Measurements from ENCODE around the gene ST3GAL4. TPM values are rescaled to one million over a fixed set of nuclear protein-coding genes. Genes with fewer than 3 reads are reported as not detected.

The ST3GAL4 gene
- total RNA-seq, 1 donor from 2014 or later = 14.1 TPM

DNA sequence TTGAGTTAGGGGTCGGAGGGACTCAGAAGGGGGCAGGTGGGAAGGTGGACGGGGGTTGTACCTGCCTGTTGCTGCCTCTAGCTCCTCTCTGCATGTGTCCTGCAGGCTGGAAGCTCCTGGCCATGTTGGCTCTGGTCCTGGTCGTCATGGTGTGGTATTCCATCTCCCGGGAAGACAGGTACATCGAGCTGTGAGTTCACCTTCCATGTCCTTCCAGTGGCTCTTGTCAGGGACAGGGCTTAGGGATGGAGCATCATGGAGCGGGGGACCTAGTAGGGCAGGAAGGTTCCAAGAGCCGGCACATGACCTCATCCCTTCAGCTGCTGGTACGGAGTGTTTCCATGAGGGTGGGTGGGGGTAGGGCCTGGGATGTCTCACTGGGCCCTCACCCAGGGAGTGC lies 50.9 kb downstream of the ST3GAL4 start:
- no peaks in the 10 kb centered on the region for H3K9me3 Mint-ChIP-seq
- intact Hi-C loops (cut with micrococcal nuclease) = no loop called here
- no peak overlapping the region for H3K27ac Mint-ChIP-seq

DNA sequence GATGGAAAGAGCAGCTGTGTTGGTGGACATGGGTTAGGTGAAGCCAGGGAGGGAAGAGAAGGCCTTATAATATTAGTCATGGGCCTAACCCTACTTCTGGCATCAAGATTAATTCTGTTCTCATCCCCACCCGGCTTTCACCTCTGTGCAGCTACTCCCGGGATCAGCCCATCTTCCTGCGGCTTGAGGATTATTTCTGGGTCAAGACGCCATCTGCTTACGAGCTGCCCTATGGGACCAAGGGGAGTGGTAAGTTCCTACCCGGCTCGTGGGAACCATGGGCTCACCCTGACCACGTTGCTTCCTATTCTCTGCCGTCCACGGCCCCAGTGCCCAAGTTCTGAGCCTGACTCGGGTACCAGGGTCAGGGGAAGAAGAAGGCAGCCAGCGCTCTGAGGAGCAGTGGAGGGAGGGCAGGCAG lies 51.6 kb downstream of the ST3GAL4 start:
- intact Hi-C loops (cut with micrococcal nuclease) = no loop called here
- Mint-ChIP-seq H3K27me3 (ENCODE audit: insufficient read depth) (no peaks in the 10 kb centered on the region), H3K27ac (no peak overlapping the region), H3K4me1 (ENCODE audit: low read depth) (no peaks in the 10 kb centered on the region), H3K9me3 (no peaks in the 10 kb centered on the region), H3K36me3 (ENCODE audit: low read depth) (peaks cover 2% of the 10 kb centered on the region), H3K4me3 (no peak overlapping the region)
- no peak for DNase-seq (ENCODE audit: low spot score)

More for the DNA sequence above, 50.9 kb downstream of the ST3GAL4 start:
- no peaks in the 10 kb centered on the region for H3K27me3 Mint-ChIP-seq (ENCODE audit: insufficient read depth)
- H3K4me1 Mint-ChIP-seq (ENCODE audit: low read depth) = no peaks in the 10 kb centered on the region
- no peak overlapping the region for H3K4me3 Mint-ChIP-seq
- no peak for DNase-seq (ENCODE audit: low spot score)
- H3K36me3 Mint-ChIP-seq (ENCODE audit: low read depth) = peaks cover 2% of the 10 kb centered on the region

DNA sequence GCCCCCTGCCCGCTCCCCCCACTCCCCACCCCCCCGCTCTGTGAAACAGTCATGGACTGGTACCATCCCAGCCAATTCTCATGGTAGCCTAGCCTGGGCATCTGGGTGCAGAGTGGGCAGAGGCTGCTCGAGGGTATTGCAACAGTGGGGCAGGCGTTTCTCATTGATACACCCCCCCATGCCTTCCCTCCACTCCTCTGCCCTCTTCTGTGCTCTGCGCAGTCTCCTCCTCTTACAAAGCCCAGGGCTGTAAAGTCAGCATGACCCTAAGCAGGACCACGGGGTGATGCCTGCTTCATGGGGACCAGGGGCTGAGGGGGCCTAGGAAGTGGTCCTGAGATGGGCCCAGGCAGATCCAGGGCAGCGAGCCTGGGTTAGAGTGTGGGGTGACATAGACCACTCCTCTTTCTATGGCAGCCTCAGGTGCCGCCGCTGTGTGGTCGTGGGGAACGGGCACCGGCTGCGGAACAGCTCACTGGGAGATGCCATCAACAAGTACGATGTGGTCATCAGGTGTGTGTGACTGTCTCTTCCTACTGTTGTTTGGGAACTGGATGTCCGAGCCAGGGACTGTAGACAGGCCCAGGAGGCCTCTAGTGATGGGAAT lies 52.3 kb downstream of the ST3GAL4 start:
- intact Hi-C loops (cut with micrococcal nuclease) = no loop called here
- Mint-ChIP-seq H3K4me1 (ENCODE audit: low read depth) (no peaks in the 10 kb centered on the region), H3K36me3 (ENCODE audit: low read depth) (peaks cover 2% of the 10 kb centered on the region), H3K4me3 (no peak overlapping the region), H3K27ac (no peak overlapping the region), H3K9me3 (no peaks in the 10 kb centered on the region), H3K27me3 (ENCODE audit: insufficient read depth) (no peaks in the 10 kb centered on the region)
- no peak for DNase-seq (ENCODE audit: low spot score)

DNA sequence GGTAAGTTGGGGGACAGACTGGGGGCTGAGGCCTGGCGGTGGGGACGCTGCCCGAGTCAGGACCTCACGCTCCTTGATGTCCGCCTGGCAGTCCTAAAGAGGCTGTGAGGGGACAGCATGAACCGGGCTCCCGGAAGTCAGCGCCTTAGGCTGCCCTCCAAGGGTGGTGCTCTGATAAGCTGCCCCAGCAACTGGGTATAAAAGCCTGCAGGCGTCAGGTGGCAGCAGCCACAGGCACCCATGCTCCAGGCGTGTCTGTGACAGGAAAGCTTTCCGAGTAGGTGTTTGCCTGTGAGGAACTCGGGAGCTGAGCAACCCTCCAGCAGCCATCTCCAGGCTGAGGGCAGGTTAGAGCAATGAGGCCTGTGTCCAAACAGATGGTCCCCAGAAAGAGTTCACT lies 53.0 kb downstream of the ST3GAL4 start:
- H3K27me3 Mint-ChIP-seq (ENCODE audit: insufficient read depth) = no peaks in the 10 kb centered on the region
- no peaks in the 10 kb centered on the region for H3K4me1 Mint-ChIP-seq (ENCODE audit: low read depth)
- no peaks in the 10 kb centered on the region for H3K9me3 Mint-ChIP-seq
- intact Hi-C loops (cut with micrococcal nuclease) = no loop called here
- H3K4me3 Mint-ChIP-seq = no peak overlapping the region
- H3K36me3 Mint-ChIP-seq (ENCODE audit: low read depth) = peaks cover 2% of the 10 kb centered on the region
- no peak overlapping the region for H3K27ac Mint-ChIP-seq
- DNase-seq (ENCODE audit: low spot score) = no peak

DNA sequence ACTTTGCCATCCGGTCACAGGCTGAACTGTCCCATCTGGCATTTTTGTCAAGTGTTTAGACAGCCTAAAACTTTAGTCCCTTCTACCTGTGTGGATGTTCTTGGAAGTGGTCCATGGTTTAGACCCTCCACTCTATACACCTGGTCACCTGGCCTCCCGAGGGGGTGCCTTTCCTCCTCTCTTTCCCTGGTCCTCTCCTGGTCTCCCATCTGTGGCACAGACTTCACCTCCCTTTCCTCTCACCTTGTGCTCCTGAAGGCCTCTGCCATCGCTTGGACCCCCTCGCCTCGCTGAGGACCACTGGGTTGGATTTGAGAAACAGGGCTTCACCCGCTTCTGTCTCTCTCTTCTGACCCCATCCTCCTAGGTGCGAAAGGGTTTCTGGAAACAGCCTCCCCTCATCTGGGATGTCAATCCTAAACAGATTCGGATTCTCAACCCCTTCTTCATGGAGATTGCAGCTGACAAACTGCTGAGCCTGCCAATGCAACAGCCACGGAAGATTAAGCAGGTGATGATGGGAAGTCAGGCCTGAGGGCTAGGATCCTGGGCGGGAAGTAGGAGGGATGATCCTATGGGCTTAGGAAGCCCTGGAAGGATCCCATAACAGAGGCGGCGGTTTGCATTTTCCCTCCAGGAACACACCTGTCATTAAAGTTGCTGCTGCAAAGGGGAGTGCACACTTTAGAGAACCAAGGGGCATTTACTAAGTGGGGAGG lies 53.6 kb downstream of the ST3GAL4 start:
- Mint-ChIP-seq H3K27ac (no peak overlapping the region), H3K4me3 (no peak overlapping the region), H3K4me1 (ENCODE audit: low read depth) (no peaks in the 10 kb centered on the region), H3K27me3 (ENCODE audit: insufficient read depth) (no peaks in the 10 kb centered on the region), H3K36me3 (ENCODE audit: low read depth) (peaks cover 2% of the 10 kb centered on the region), H3K9me3 (no peaks in the 10 kb centered on the region)
- DNase-seq (ENCODE audit: low spot score) = no peak
- intact Hi-C loops (cut with micrococcal nuclease) = no loop called here

DNA sequence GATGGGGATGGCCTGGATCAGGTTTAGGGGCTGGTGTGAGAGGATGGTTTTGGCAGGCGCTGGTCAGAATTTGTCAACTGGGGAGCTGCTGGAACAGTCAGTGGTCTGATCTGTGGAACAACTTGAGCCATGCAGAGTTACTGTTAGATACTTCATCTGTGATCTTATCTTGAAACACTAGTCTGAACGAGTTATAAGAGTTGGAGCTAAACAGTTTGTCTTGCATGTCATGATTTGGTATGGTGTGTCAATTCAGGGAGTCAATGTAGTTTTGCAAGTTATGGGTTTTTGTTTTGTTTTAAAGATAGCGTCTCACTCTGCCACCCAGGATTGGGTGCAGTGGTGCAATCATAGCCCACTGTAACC lies 54.1 kb downstream of the ST3GAL4 start:
- Mint-ChIP-seq H3K4me1 (ENCODE audit: low read depth) (no peaks in the 10 kb centered on the region), H3K4me3 (no peak overlapping the region), H3K27me3 (ENCODE audit: insufficient read depth) (no peaks in the 10 kb centered on the region), H3K9me3 (no peaks in the 10 kb centered on the region), H3K36me3 (ENCODE audit: low read depth) (peaks cover 2% of the 10 kb centered on the region), H3K27ac (no peak overlapping the region)
- DNase-seq (ENCODE audit: low spot score) = no peak
- intact Hi-C loops (cut with micrococcal nuclease) = no loop called here

DNA sequence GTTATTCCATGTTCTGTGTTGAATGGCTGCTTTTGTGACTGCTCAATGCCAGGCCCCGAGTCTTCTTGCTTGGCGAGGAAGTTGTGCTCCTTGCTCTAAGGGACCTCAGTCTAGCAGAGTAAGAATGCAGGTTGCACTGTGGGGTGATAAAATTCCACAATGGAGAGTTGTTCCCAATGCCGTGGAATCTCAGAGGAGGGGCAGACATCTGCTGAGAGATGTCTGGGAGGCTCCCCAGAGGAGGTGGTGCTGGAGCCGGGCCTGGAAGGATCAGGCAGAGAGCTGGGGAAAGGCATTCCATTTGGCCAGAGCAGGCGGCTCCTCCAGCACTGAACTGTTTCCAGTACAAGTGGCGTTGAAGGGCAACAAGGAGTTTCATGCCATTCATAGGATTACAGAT lies 55.2 kb downstream of the ST3GAL4 start:
- H3K27ac Mint-ChIP-seq = no peak overlapping the region
- H3K9me3 Mint-ChIP-seq = no peaks in the 10 kb centered on the region
- DNase-seq (ENCODE audit: low spot score) = no peak
- H3K27me3 Mint-ChIP-seq (ENCODE audit: insufficient read depth) = no peaks in the 10 kb centered on the region
- H3K4me3 Mint-ChIP-seq = no peak overlapping the region
- no peaks in the 10 kb centered on the region for H3K4me1 Mint-ChIP-seq (ENCODE audit: low read depth)
- intact Hi-C loops (cut with micrococcal nuclease) = no loop called here
- H3K36me3 Mint-ChIP-seq (ENCODE audit: low read depth) = peaks cover 2% of the 10 kb centered on the region

DNA sequence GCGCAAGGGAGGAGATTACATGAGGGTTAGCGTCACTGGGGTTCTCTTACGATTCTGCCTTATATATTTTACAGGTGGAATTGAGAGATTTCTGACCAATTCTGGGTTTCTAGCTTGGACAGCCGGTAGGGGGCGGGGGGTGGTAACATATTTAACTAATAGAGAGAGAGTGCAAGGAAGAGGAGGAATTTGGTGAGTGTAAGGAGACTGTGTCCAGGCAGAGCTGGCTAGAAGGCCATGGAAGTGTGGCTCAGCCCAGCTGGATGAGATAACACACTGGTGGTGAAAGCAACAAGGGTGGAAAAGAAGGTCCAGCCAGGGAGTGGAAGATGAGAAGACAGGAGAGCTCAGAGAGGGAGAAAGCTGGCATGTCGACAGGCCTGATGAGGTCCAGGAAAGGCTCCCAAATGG lies 56.5 kb downstream of the ST3GAL4 start:
- Mint-ChIP-seq H3K27ac (no peak overlapping the region), H3K27me3 (ENCODE audit: insufficient read depth) (no peaks in the 10 kb centered on the region), H3K36me3 (ENCODE audit: low read depth) (peaks cover 2% of the 10 kb centered on the region), H3K9me3 (no peaks in the 10 kb centered on the region), H3K4me1 (ENCODE audit: low read depth) (peaks cover 8% of the 10 kb centered on the region), H3K4me3 (no peak overlapping the region)
- intact Hi-C loops (cut with micrococcal nuclease) = no loop called here
- no peak for DNase-seq (ENCODE audit: low spot score)

DNA sequence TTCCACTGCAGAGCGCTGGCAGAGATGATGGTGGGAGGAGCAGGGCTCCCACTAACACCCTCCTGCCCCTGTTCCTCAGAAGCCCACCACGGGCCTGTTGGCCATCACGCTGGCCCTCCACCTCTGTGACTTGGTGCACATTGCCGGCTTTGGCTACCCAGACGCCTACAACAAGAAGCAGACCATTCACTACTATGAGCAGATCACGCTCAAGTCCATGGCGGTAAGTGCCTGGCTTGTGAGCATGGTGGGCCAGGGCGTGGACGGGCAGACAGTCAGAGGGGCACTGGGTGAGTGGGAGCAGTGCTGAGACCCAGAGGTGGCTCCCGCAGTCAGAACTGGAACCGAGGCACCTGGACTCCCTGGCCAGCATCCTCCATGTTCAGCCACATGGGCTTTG lies 57.9 kb downstream of the ST3GAL4 start:
- intact Hi-C loops (cut with micrococcal nuclease) = no loop called here
- Mint-ChIP-seq H3K4me3 (no peak overlapping the region), H3K27me3 (ENCODE audit: insufficient read depth) (peaks cover 3% of the 10 kb centered on the region), H3K9me3 (no peaks in the 10 kb centered on the region), H3K27ac (no peak overlapping the region), H3K4me1 (ENCODE audit: low read depth) (peaks cover 8% of the 10 kb centered on the region), H3K36me3 (ENCODE audit: low read depth) (peaks cover 2% of the 10 kb centered on the region)
- DNase-seq (ENCODE audit: low spot score) = no peak

DNA sequence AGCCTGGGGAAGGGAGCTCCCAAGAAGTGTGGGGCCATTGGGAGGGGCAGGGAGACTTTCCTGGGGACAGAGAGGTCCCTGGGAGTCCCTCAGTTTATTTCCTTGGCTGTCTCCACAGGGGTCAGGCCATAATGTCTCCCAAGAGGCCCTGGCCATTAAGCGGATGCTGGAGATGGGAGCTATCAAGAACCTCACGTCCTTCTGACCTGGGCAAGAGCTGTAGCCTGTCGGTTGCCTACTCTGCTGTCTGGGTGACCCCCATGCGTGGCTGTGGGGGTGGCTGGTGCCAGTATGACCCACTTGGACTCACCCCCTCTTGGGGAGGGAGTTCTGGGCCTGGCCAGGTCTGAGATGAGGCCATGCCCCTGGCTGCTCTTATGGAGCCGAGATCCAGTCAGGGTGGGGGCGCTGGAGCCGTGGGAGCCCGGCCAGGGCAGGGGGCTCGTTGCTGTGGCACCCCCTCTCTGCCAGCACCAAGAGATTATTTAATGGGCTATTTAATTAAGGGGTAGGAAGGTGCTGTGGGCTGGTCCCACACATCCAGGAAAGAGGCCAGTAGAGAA lies 58.4 kb downstream of the ST3GAL4 start:
- H3K36me3 Mint-ChIP-seq (ENCODE audit: low read depth) = peaks cover 2% of the 10 kb centered on the region
- no peak overlapping the region for H3K4me3 Mint-ChIP-seq
- H3K9me3 Mint-ChIP-seq = no peaks in the 10 kb centered on the region
- DNase-seq (ENCODE audit: low spot score) = no peak
- intact Hi-C loops (cut with micrococcal nuclease) = no loop called here
- H3K4me1 Mint-ChIP-seq (ENCODE audit: low read depth) = peaks cover 8% of the 10 kb centered on the region
- no peak overlapping the region for H3K27ac Mint-ChIP-seq
- H3K27me3 Mint-ChIP-seq (ENCODE audit: insufficient read depth) = peaks cover 3% of the 10 kb centered on the region

DNA sequence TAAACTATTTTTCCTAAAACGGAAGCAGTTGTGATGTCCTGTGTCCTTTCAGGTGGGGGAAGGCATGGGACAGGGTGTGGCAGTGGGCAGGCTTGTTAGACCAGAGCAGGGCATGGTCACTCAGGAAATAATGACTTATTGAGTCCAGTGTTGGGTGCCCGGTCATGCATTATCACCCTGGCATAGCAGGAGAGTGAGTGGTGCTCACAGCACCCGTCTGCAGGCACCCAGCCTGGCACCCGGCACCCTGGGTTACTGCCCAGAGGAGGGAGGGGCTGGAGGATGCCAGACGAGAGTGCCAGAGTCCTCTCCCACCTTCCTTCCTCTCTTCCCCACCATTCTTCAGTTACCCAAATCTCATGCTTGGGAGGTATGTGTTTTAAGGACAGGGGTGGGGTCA lies 59.1 kb downstream of the ST3GAL4 start:
- intact Hi-C loops (cut with micrococcal nuclease) = no loop called here
- H3K27me3 Mint-ChIP-seq (ENCODE audit: insufficient read depth) = peaks cover 3% of the 10 kb centered on the region
- DNase-seq (ENCODE audit: low spot score) = no peak
- no peaks in the 10 kb centered on the region for H3K9me3 Mint-ChIP-seq
- no peak overlapping the region for H3K4me3 Mint-ChIP-seq
- H3K36me3 Mint-ChIP-seq (ENCODE audit: low read depth) = no peaks in the 10 kb centered on the region
- H3K27ac Mint-ChIP-seq = no peak overlapping the region
- peaks cover 8% of the 10 kb centered on the region for H3K4me1 Mint-ChIP-seq (ENCODE audit: low read depth)

DNA sequence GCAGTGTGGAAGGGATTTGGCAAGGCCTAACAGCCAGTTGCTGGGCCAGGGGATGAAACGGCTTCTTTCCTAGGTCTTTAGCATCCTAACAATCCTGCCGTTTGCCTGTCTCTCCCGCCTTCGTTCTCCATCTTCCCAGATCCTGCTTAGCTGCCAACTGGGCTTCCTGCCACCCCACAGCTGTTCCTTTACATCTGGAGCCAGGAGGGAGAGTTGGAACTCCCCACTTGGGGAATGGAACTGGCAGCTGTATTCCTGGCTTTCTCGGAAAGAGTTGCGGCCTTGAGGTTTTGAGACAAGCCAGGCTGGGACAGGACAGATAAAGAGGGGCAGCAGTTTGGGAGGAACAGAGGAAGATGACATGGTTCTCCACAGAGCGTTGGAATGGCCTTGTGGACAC lies 59.6 kb downstream of the ST3GAL4 start:
- Mint-ChIP-seq H3K27me3 (ENCODE audit: insufficient read depth) (peaks cover 4% of the 10 kb centered on the region), H3K36me3 (ENCODE audit: low read depth) (no peaks in the 10 kb centered on the region), H3K9me3 (no peaks in the 10 kb centered on the region), H3K4me3 (no peak overlapping the region), H3K27ac (no peak overlapping the region), H3K4me1 (ENCODE audit: low read depth) (peaks cover 12% of the 10 kb centered on the region)
- DNase-seq (ENCODE audit: low spot score) = no peak
- intact Hi-C loops (cut with micrococcal nuclease) = no loop called here

DNA sequence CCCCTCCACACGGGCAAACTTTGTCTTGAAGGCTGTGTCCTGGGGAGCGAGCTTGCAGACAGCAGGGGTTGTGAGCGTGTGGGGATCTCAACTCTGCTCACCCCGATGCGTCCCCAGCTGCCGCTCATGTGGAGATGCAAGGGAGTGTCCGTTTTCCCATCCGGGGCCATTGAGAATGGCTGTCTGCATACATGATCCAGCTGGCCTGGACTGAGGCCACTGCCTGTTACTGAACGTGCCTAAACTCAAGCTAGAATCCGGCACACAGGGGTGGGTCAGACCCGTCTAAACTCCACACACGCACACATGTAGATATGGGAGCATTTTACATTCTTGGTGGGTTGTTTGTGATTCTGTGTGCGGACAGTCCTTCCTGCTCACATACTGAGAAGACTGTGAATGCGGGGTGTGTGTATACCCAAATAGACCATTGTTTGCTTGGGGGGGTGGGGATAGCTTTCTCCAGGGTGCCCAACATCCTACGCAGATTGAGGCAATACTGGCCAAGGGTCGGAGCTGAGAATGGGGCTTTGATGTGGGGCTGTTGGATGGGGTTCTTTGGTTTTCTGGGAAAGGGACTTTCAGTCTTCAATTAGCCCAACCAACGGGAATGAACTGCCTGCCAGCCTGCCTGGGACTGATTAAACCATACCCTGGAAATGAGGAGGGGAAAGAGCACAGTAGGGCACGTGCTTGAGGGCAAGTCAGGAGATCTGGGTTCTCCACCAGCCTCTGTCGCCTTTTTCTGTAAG lies 60.4 kb downstream of the ST3GAL4 start:
- Mint-ChIP-seq H3K36me3 (ENCODE audit: low read depth) (no peaks in the 10 kb centered on the region), H3K4me1 (ENCODE audit: low read depth) (peaks cover 17% of the 10 kb centered on the region), H3K9me3 (no peaks in the 10 kb centered on the region), H3K27me3 (ENCODE audit: insufficient read depth) (peaks cover 5% of the 10 kb centered on the region), H3K4me3 (peak overlapping the region; percentile 51), H3K27ac (no peak overlapping the region)
- no peak for DNase-seq (ENCODE audit: low spot score)
- intact Hi-C loops (cut with micrococcal nuclease) = loop anchor here (1.0 to 2.0 kb wide), 6 partner anchors 60 to 353 kb away; partner anchors contain the start of genes CDON, FAM118B, FOXRED1 and RPUSD4
